Mucosa of descending colon (tissue), 3 donors: ENCODE data around the gene LGMN. TPM values are rescaled to one million over a fixed set of nuclear protein-coding genes. Genes with fewer than 3 reads are reported as not detected.

Experiments
- ATAC-seq: fragments of 200-7000 bp; cut with Tn5 transposase; one replicate; pipeline ENCODE4 v1.9.1; 2020; ENCODE audit warnings: mild to moderate bottlenecking, moderate library complexity
- DNase-seq, 3 donors: peaks; one replicate each; pipeline ENCODE4 v3.0.0-alpha.2; 2020
- H3K36me3 ChIP-seq: fragments of 200-600 bp; one replicate; pipeline ENCODE4 v1.8.0; 2021; ENCODE audit warnings: low read depth, mild to moderate bottlenecking
- H3K4me1 ChIP-seq: fragments of 200-600 bp; one replicate; pipeline ENCODE4 v1.8.0; 2021; ENCODE audit warnings: low read depth, mild to moderate bottlenecking
- H3K4me3 ChIP-seq: fragments of 200-600 bp; one replicate; pipeline ENCODE4 v1.8.0; 2021; ENCODE audit warnings: mild to moderate bottlenecking
- H3K9me3 ChIP-seq: fragments of 200-600 bp; one replicate; pipeline ENCODE4 v1.8.0; 2021; ENCODE audit warnings: mild to moderate bottlenecking
- intact Hi-C, 2 donors: fragments of 100-400 bp; cut with DNase I in 1 of 2; cut with micrococcal nuclease in 1 of 2; formaldehyde crosslinking; loops; one replicate each; pipeline versions ENCODE4 v1.11.0 to v1.11.1; 2022; cut with DNase I, micrococcal nuclease
- total RNA-seq, 3 donors: library from RNA; stranded (reverse); fragmentation: NEBNext Ultra II Directional in 2 of 3; extraction: Animal tissue kit (Norgen Biotek cat#: 25700) in 2 of 3; gene quantifications; one replicate each; pipeline versions ENCODE4 v1.2.1 to v1.2.4, GENCODE V29; 2021 to 2023
- TF ChIP-seq, protein P1 (sequence below): fragments of 200-600 bp; IDR thresholded peaks from one replicate; pipeline ENCODE4 v1.8.0; 2022; ENCODE audit warnings: antibody characterized with exemption, mild to moderate bottlenecking
- donor health status: DM: no; HTN: no; CAD: no; lungs with moderate emphysema.
- donor health status: DM: no; HTN: no; CAD: no.
- donor health status: DM: no; HTN: yes; CAD: no.

The LGMN gene
- total RNA-seq, 3 donors from 2014 or later: 86.8 to 103 (median 94.3) TPM

DNA sequence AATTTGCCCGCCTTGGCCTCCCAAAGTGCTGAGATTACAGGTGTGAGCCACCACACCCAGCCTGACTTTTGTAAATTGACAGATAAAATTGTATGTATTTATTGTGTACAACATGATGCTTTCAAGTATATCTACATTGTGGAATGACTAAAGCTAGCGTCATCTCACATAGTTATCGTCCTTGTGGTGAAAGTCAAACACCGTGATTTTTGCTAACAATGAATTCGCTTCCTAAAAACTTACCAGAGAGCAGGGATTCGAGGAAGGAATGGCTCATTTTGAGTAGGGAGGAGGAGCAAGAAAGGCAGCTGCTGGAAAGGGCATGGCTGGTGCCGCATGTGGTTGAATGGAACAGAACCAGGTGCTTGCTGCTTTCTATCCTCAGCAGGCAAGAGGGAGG lies 85.4 kb downstream of the LGMN start:
- H3K4me1 ChIP-seq: no peaks in the 10 kb centered on the region
- intact Hi-C loops: no loop called here
- H3K36me3 ChIP-seq: no peaks in the 10 kb centered on the region
- DNase-seq (no peak), ATAC-seq (no peak)
- no peak overlapping the region for H3K4me3 ChIP-seq
- TF ChIP-seq, protein P1, sequence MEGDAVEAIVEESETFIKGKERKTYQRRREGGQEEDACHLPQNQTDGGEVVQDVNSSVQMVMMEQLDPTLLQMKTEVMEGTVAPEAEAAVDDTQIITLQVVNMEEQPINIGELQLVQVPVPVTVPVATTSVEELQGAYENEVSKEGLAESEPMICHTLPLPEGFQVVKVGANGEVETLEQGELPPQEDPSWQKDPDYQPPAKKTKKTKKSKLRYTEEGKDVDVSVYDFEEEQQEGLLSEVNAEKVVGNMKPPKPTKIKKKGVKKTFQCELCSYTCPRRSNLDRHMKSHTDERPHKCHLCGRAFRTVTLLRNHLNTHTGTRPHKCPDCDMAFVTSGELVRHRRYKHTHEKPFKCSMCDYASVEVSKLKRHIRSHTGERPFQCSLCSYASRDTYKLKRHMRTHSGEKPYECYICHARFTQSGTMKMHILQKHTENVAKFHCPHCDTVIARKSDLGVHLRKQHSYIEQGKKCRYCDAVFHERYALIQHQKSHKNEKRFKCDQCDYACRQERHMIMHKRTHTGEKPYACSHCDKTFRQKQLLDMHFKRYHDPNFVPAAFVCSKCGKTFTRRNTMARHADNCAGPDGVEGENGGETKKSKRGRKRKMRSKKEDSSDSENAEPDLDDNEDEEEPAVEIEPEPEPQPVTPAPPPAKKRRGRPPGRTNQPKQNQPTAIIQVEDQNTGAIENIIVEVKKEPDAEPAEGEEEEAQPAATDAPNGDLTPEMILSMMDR: no peak
- H3K9me3 ChIP-seq: no peaks in the 10 kb centered on the region

DNA sequence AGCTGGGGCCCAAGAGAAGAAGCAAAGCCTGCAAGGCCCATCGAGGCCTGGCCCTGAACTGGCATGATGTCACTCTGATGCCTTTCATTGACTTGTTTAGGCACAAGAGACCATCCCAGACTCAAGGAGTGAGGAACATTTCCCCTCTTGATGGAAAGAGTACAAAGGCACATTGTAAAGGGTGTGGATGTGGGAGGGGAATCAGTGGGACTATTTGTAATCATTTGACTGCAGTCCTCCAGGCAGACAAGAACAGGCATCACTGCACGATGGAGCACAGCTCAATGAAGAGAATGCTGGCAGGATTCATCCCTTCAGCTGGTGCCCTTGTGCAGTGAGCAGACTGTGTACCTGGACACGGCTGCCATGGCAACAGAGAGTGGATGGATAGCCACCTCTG lies 87.9 kb downstream of the LGMN start:
- Histone ChIP-seq H3K9me3 (no peaks in the 10 kb centered on the region), H3K36me3 (no peaks in the 10 kb centered on the region), H3K4me1 (no peaks in the 10 kb centered on the region), H3K4me3 (no peak overlapping the region)
- intact Hi-C loops: no loop called here
- ATAC-seq (no peak), DNase-seq (no peak)
- TF ChIP-seq, protein P1: no peak

DNA sequence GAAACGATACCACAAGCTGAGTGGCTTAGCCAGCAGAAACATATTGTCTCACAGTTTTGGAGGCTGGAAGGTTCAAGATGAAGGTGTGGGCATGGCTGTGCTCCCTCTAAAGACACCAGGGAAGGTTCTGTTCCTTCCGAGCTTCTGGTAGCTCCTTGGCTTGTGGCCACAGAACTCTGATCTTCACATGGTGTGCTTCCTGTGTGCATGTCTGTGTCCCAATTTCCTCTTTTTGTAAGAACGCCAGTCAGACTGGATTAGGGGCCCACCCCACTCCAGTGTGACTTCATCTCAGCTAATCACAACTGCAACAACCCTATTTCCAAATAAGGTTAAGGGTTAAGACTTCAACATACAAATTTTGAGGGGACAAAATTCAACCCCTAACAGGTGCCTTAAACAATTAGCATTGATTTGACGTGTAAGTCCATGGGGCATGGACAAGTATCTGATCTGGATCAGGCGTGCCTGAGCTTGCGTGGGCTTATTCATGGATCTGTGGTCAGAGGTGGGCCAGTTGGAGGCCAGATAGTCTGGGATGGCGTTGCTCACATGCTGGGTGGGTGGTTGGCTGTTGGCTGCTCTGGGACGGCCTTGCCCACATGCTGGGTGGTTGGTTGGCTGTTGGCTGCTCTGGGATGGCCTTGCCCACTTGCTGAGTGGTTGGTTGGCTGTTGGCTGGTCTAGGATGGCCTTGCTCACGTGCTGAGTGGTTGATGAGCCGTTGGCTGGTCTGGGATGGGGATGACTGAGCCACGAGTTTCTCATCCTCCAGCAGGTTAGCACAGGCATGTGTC lies 88.5 kb downstream of the LGMN start:
- Histone ChIP-seq H3K9me3 (no peaks in the 10 kb centered on the region), H3K4me3 (no peak overlapping the region), H3K4me1 (no peaks in the 10 kb centered on the region), H3K36me3 (no peaks in the 10 kb centered on the region)
- DNase-seq (peak in 1 of 3 donors; percentile 60), ATAC-seq (peak; percentile 57)
- TF ChIP-seq, protein P1: no peak
- intact Hi-C loops: no loop called here

DNA sequence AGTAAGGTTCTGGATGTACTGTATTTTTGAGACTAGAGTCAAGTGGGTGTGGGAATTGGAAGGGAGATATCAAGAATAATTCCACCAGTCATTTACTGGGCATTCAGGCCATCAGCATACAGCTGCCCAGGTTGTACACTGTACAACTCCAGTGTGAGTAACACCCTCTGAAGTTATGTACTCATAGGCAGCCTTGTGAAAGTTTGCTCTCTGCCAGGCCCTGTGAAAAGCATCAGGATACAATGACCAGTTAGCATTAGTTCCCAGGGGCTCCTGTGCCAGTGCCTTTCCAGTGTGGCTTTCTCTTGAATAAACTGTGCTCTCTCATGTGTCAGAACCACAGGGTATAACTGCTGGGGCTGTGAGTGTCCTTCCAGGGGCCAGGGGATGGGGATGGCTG lies 89.7 kb downstream of the LGMN start:
- TF ChIP-seq, protein P1: no peak
- no peak for DNase-seq
- no peak overlapping the region for H3K4me3 ChIP-seq
- no peaks in the 10 kb centered on the region for H3K9me3 ChIP-seq
- no peaks in the 10 kb centered on the region for H3K4me1 ChIP-seq
- ATAC-seq: no peak
- intact Hi-C loops: no loop called here
- H3K36me3 ChIP-seq: no peaks in the 10 kb centered on the region

DNA sequence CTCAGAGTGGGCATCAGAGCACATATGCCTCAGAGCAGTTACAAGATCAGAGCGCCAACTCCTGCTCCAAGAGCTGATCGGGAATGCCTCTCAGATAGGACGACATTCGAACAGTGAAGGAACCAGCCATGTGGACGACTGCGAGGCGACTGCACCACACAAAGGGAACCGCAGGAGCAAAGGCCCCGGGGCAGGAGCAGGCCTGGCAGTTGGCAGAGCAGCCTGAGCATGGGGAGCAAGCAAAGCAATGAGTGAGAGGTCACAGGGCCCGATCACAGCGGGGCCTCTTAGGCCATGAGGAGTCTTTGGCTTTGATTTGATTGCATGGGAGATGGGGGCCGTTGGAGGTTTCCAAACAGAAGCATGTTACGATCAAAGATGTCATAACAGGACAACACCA lies 90.3 kb downstream of the LGMN start:
- intact Hi-C loops: no loop called here
- ATAC-seq: no peak
- H3K9me3 ChIP-seq: no peaks in the 10 kb centered on the region
- no peaks in the 10 kb centered on the region for H3K36me3 ChIP-seq
- TF ChIP-seq, protein P1: no peak
- DNase-seq: no peak
- H3K4me3 ChIP-seq: no peak overlapping the region
- H3K4me1 ChIP-seq: no peaks in the 10 kb centered on the region
